MCF 10A (cell line): ENCODE measurements around the gene FER1L5. TPM values are rescaled to one million over a fixed set of nuclear protein-coding genes. Genes with fewer than 3 reads are reported as not detected.

ENCODE experiments used
- BruUV-seq: library from RNA; stranded (reverse); fragments of 400-500 nt; replicated peaks from 2 replicates; lab custom pipeline; 2021; lab: Mats Ljungman, UMichigan
- CTCF ChIA-PET: fragments of 300-600 bp; sonication (Branson Sonifier 250); formaldehyde crosslinking; extraction: SDS; loops from one replicate; lab custom pipeline; 2021; ENCODE audit warnings: antibody characterized with exemption, inconsistent platforms; lab: Yijun Ruan, JAX
- POLR2A ChIA-PET: fragments of 300-600, 350-650 bp; sonication (Branson Sonifier 250); formaldehyde crosslinking; extraction: SDS; loops from one replicate; lab custom pipeline; 2020; ENCODE audit warnings: antibody characterized with exemption, inconsistent platforms; lab: Yijun Ruan, JAX
- DNase-seq: peaks from one replicate; pipeline ENCODE4 v3.0.0-alpha.2; 2018; ENCODE audit not compliant: unreplicated experiment
- H3K27ac Mint-ChIP-seq: one replicate; pipeline ENCODE4 v1.8.0; 2022; ENCODE audit warnings: mild to moderate bottlenecking, low read depth, mixed read lengths; ENCODE audit not compliant: unreplicated experiment
- H3K27me3 Mint-ChIP-seq: one replicate; pipeline ENCODE4 v1.8.0; 2022; ENCODE audit warnings: mixed read lengths; ENCODE audit not compliant: insufficient read depth, unreplicated experiment
- H3K36me3 Mint-ChIP-seq: one replicate; pipeline ENCODE4 v1.8.0; 2022; ENCODE audit warnings: mild to moderate bottlenecking, moderate library complexity, mixed read lengths; ENCODE audit not compliant: insufficient read depth, unreplicated experiment
- H3K4me1 Mint-ChIP-seq: one replicate; pipeline ENCODE4 v1.8.0; 2022; ENCODE audit warnings: mixed read lengths; ENCODE audit not compliant: insufficient read depth, unreplicated experiment
- H3K4me3 Mint-ChIP-seq: one replicate; pipeline ENCODE4 v1.8.0; 2022; ENCODE audit warnings: mild to moderate bottlenecking, moderate library complexity, mixed read lengths; ENCODE audit not compliant: unreplicated experiment
- H3K9me3 Mint-ChIP-seq: one replicate; pipeline ENCODE4 v1.8.0; 2022; ENCODE audit warnings: mixed read lengths; ENCODE audit not compliant: unreplicated experiment
- intact Hi-C: fragments of 100-400 bp; cut with micrococcal nuclease; formaldehyde crosslinking; loops from 2 replicates; pipeline ENCODE4 v1.14.1; 2022
- total RNA-seq: library from RNA; stranded (reverse); gene quantifications from 2 replicates; pipeline ENCODE4 v1.2.3, GENCODE V29; 2022
- TF ChIP-seq, protein P1 (sequence below): fragments of 200-600 bp; IDR thresholded peaks from one replicate; pipeline ENCODE4 v1.8.0; 2022; ENCODE audit warnings: antibody characterized with exemption, mild to moderate bottlenecking; ENCODE audit not compliant: unreplicated experiment

The FER1L5 gene
- total RNA-seq, 1 experiment from 2014 or later: not detected

DNA sequence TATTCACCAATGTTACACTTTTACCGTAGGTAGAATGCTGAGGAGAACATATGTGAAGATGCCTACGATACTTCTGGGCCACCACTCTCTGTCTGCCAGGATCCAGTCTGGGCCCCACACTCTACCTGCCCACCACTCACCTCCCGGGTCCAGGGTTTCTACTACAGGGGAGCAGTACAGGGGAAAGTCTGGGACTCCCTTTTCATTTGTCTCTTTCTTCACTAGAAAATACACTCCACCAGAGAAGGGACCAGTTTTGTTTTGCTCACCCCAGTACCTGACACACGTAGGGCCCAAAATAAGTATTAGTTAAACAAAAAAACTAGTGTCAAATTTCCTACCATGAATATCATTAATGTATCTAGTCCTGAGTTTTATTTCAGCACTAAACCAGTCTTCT is 25.6 kb upstream of the FER1L5 start:
- H3K27me3 Mint-ChIP-seq: no peaks in the 10 kb centered on the region
- H3K4me3 Mint-ChIP-seq: peak overlapping the region; percentile 70
- peaks cover 16% of the 10 kb centered on the region for H3K4me1 Mint-ChIP-seq
- ChIA-PET POLR2A (interaction anchor here (0.6 to 4.3 kb wide), 7 partner anchors 9 to 241 kb away, joined by 3 to 29 read pairs (median 4); partner anchors contain the start of genes ANKRD39 and KANSL3), CTCF (interaction anchor here (0.6 to 2.1 kb wide), 6 partner anchors 95 to 331 kb away, joined by 3 to 9 read pairs (median 4); no protein-coding TSS in a partner anchor)
- DNase-seq: no peak
- TF ChIP-seq, protein P1, sequence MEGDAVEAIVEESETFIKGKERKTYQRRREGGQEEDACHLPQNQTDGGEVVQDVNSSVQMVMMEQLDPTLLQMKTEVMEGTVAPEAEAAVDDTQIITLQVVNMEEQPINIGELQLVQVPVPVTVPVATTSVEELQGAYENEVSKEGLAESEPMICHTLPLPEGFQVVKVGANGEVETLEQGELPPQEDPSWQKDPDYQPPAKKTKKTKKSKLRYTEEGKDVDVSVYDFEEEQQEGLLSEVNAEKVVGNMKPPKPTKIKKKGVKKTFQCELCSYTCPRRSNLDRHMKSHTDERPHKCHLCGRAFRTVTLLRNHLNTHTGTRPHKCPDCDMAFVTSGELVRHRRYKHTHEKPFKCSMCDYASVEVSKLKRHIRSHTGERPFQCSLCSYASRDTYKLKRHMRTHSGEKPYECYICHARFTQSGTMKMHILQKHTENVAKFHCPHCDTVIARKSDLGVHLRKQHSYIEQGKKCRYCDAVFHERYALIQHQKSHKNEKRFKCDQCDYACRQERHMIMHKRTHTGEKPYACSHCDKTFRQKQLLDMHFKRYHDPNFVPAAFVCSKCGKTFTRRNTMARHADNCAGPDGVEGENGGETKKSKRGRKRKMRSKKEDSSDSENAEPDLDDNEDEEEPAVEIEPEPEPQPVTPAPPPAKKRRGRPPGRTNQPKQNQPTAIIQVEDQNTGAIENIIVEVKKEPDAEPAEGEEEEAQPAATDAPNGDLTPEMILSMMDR: no peak
- intact Hi-C loops: loop anchor here (5.0 kb wide), 1 partner anchor 185 kb away; no protein-coding TSS in a partner anchor
- peak overlapping the region; percentile 92 for H3K27ac Mint-ChIP-seq
- no peaks in the 10 kb centered on the region for H3K9me3 Mint-ChIP-seq
- TSS peak; percentile 50 for BruUV-seq
- H3K36me3 Mint-ChIP-seq: peaks cover 37% of the 10 kb centered on the region

DNA sequence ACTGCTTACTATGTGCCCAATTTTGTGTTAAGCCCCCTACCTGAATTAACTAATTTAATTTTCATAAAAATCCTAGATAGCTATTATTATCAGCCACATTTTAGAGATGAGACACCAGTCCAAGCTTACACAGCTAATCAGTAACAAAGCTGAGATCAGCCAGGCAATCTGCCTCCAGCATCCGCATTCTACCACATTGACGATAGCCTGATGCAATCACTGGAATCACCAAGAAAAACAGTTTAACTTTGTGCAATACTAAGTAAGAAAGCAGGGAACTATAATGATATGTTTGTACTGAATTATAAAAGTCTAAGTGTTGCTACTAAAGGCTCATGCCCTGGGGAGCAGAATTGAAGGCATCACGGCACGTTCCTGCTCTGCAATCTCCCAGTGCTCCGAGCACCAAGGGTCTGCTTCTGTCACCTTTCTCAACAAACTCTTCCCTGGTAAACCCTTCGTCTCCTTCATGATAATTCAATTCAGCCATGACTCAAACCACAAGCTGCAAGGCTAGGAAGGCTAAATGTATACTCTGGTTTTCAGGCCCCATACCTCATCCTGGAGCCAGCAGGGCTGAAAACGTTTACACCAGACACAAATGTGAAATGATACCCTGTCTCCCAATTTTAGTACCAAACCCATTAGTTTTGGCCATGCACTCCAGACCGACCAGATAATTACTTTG is 23.8 kb upstream of the FER1L5 start:
- Mint-ChIP-seq H3K36me3 (peaks cover 39% of the 10 kb centered on the region), H3K4me3 (no peak overlapping the region), H3K27ac (peak overlapping the region; percentile 92), H3K27me3 (no peaks in the 10 kb centered on the region), H3K4me1 (peaks cover 16% of the 10 kb centered on the region), H3K9me3 (no peaks in the 10 kb centered on the region)
- BruUV-seq: no TSS peak
- POLR2A ChIA-PET: interaction anchor here (0.6 to 4.3 kb wide), 4 partner anchors 16 to 404 kb away, joined by 3 to 29 read pairs (median 4); partner anchors contain the start of gene KANSL3
- intact Hi-C loops: loop anchor here (5.0 kb wide), 1 partner anchor 184 kb away; no protein-coding TSS in a partner anchor
- CTCF ChIA-PET: interaction anchor here (0.7 to 2.1 kb wide), 3 partner anchors 120 to 145 kb away, joined by 3 to 9 read pairs (median 6); no protein-coding TSS in a partner anchor
- TF ChIP-seq, protein P1: no peak
- peak; percentile 31 for DNase-seq

DNA sequence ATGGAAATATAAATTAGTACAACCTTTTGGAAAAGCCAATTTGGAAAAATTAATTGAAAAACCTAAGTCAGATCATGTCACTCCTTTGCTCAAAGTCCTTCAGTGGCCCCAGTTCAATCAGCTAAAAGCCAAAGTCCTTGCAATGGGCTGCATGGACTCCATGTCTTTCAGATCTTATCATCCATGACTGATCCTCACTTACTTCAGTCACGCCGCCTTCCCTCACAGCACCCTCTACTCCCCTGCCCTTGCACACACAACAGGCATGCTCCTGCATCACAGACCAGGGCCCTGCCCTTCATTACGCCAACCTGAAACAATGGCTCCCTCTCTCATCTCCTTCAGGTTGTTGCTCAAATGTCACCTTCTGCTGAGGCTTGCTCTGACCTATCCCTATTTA is 20.0 kb upstream of the FER1L5 start:
- no TSS peak for BruUV-seq
- CTCF ChIA-PET: no interaction called here
- intact Hi-C loops: no loop called here

DNA sequence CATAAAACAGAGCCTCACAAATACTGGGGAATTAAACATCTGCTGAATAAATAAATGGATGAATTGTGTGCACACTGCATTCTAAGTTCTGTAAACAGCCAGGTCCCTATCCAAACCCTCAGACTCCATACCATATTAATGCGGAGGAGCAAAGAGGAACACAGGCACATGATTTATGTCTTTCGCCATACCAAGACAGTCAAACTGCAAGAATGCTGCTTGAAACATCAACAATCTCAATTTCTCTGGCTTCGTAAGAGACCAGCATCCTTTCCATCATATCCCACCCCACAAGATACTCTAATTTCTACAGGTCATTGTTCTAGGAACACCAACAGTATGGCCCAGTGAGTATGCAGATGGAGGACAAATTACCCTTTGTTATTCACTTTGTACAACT is 19.4 kb upstream of the FER1L5 start:
- no TSS peak for BruUV-seq
- H3K27ac Mint-ChIP-seq: no peak overlapping the region
- H3K36me3 Mint-ChIP-seq: peaks cover 36% of the 10 kb centered on the region
- TF ChIP-seq, protein P1: no peak
- H3K9me3 Mint-ChIP-seq: no peaks in the 10 kb centered on the region
- peaks cover 13% of the 10 kb centered on the region for H3K4me1 Mint-ChIP-seq
- no peak overlapping the region for H3K4me3 Mint-ChIP-seq
- ChIA-PET CTCF (interaction anchor here (1.0 kb wide), 1 partner anchor 138 kb away, joined by 3 read pairs; no protein-coding TSS in a partner anchor), POLR2A (interaction anchor here (1.4 kb wide), 1 partner anchor 9 kb away, joined by 4 read pairs; no protein-coding TSS in a partner anchor)
- no peaks in the 10 kb centered on the region for H3K27me3 Mint-ChIP-seq
- DNase-seq: no peak
- intact Hi-C loops: no loop called here

More for the DNA sequence above, 20.0 kb upstream of the FER1L5 start:
- H3K36me3 Mint-ChIP-seq: peaks cover 35% of the 10 kb centered on the region
- peaks cover 13% of the 10 kb centered on the region for H3K4me1 Mint-ChIP-seq
- no peak overlapping the region for H3K27ac Mint-ChIP-seq
- no peak overlapping the region for H3K4me3 Mint-ChIP-seq
- no peaks in the 10 kb centered on the region for H3K27me3 Mint-ChIP-seq
- DNase-seq: no peak
- POLR2A ChIA-PET: no interaction called here
- H3K9me3 Mint-ChIP-seq: no peaks in the 10 kb centered on the region
- TF ChIP-seq, protein P1: no peak
